OCI-LY7 (cell line): ENCODE measurements around the gene MYLK.

Experiments
- EZH2phosphoT487 ChIP-seq: fragments of 200-600 bp; sonication (generic); IDR thresholded peaks from 2 replicates; pipeline ENCODE4 v1.6.1; 2018; ENCODE audit warnings: low read depth, borderline replicate concordance, mild to moderate bottlenecking, mixed run types, antibody characterized with exemption, low read length, moderate library complexity, mixed read lengths
- TF ChIP-seq, protein P1 (sequence below): fragments of 200-600 bp; sonication (generic); conservative IDR thresholded peaks from 2 replicates; pipeline ENCODE4 v1.5.1; 2014; ENCODE audit warnings: mild to moderate bottlenecking, antibody characterized with exemption, low read length, moderate library complexity, mixed read lengths

GRCh38 chr3:123789160-123789559 is 95.0 kb downstream of the MYLK start:
- TF ChIP-seq, protein P1, sequence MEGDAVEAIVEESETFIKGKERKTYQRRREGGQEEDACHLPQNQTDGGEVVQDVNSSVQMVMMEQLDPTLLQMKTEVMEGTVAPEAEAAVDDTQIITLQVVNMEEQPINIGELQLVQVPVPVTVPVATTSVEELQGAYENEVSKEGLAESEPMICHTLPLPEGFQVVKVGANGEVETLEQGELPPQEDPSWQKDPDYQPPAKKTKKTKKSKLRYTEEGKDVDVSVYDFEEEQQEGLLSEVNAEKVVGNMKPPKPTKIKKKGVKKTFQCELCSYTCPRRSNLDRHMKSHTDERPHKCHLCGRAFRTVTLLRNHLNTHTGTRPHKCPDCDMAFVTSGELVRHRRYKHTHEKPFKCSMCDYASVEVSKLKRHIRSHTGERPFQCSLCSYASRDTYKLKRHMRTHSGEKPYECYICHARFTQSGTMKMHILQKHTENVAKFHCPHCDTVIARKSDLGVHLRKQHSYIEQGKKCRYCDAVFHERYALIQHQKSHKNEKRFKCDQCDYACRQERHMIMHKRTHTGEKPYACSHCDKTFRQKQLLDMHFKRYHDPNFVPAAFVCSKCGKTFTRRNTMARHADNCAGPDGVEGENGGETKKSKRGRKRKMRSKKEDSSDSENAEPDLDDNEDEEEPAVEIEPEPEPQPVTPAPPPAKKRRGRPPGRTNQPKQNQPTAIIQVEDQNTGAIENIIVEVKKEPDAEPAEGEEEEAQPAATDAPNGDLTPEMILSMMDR = no peak
- TF ChIP-seq EZH2phosphoT487 = no peak
